Astrocyte of the cerebellum (primary cell): ENCODE measurements around the gene ZBED2.

Experiments used
- DNase-seq: peaks from one replicate; pipeline ENCODE4 v3.0.0-alpha.2; 2011; ENCODE audit warnings: low read depth
- H3K4me3 ChIP-seq: 2 replicates; pipeline ENCODE4 v1.5.1; 2011; ENCODE audit warnings: mild to moderate bottlenecking, low read depth, low read length, moderate library complexity
- in situ Hi-C: cut with HindIII; loops from 2 replicates; pipeline ENCODE4 v1.10.0; 2017; ENCODE audit warnings: low sequenced_read_pairs
- TF ChIP-seq, protein P1 (sequence below): IDR thresholded peaks from 2 replicates; pipeline ENCODE4 v1.5.1; 2012; ENCODE audit warnings: low read length, low read depth, moderate library complexity, mild to moderate bottlenecking; ENCODE audit errors: missing control alignments

Gene ZBED2

DNA sequence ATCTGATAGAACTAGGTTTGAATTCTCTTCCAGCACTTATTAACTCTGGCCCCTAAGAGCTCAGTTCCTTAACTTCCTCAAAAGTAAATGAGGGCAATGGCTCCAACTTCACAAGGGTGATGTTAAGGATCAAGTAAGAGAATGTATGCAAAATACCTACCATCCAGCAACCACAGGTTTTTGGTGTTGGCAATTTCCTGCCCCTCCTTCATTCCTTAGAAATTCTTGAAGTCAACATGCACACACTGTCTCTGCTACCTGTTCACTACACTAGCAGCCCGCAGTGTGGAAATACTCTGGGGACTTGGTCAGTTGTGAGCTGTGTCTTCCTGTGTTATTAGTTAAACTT lies 5.0 kb downstream of the ZBED2 start:
- TF ChIP-seq, protein P1, sequence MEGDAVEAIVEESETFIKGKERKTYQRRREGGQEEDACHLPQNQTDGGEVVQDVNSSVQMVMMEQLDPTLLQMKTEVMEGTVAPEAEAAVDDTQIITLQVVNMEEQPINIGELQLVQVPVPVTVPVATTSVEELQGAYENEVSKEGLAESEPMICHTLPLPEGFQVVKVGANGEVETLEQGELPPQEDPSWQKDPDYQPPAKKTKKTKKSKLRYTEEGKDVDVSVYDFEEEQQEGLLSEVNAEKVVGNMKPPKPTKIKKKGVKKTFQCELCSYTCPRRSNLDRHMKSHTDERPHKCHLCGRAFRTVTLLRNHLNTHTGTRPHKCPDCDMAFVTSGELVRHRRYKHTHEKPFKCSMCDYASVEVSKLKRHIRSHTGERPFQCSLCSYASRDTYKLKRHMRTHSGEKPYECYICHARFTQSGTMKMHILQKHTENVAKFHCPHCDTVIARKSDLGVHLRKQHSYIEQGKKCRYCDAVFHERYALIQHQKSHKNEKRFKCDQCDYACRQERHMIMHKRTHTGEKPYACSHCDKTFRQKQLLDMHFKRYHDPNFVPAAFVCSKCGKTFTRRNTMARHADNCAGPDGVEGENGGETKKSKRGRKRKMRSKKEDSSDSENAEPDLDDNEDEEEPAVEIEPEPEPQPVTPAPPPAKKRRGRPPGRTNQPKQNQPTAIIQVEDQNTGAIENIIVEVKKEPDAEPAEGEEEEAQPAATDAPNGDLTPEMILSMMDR: no peak
- H3K4me3 ChIP-seq: no peak overlapping the region
- in situ Hi-C loops: no loop called here
- DNase-seq: no peak

DNA sequence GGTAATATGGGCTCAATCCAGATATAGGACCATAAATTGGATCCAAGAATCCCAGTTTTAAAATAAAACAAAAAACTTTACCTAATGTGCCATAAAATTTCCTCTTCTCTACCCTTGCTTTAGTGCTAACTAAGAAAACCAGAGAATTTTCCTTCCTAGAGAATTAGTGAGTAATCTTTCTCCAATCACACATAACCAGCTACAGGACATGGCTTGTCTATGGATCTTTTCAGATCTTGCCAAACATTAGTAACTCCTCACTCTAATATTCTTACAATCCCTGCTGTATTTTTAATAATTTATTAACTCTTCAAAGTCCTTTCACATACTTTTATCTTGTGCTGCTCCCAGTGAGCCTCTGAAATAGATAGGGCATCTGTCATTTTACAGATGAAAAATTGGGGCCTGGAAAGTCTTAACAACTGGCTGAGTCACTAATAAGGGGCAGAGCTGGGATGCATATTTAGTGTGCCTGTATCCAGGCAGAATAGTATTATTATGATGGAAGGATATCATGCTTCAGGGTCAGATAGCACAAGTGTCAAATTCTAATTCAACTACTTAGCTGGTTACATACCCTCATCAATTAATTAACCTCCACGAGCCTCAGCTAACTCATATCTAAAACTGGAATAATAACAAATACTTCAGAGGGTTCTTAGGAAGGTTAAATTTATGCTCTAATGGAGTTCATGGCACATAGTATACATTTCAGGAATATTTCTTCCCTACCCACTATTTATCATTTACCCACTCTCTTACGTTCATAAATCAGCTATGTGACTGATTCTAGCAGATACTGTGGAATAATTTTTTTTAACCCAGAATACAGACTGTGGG lies 5.6 kb downstream of the ZBED2 start:
- DNase-seq: no peak
- TF ChIP-seq, protein P1: no peak

DNA sequence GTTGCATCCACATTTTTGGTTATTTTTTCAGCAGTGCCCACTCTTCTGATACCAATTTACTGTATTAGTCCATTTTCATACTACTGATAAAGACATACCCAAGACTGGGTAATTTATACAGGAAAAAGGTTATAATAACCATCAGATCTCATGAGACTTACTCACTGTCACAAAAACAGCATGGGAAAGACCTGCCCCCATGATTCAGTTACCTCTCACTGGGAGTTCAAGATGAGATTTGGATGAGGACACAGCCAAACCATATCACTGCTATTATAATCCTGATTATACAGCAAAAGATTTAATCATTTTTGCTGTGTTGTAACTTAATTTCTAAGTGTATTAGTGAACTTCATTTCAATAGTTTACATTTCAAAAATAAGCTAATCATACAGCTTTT lies 6.6 kb downstream of the ZBED2 start:
- TF ChIP-seq, protein P1: no peak
- no peak for DNase-seq
- in situ Hi-C loops: no loop called here
- H3K4me3 ChIP-seq: no peak overlapping the region

More for the DNA sequence above, 5.6 kb downstream of the ZBED2 start:
- in situ Hi-C loops: no loop called here
- H3K4me3 ChIP-seq: no peak overlapping the region

DNA sequence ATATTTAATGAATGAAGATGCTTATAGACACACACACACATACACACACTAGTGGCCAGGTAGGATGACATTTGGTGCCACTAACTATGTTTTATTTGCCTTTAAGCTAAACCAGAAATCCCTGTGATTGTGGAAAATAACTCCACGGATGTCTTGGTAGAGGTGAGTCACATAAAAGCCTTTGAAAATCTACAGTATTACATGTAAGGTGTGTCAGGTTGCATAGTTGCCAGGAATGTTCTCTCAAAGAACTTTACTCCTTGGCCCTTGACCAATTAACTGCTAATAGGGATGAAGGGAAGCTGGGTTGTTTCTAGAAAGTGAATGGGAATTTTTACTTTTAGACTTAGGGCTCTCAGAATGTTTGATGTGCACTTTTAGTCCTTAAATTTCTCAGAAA lies 9.9 kb downstream of the ZBED2 start:
- TF ChIP-seq, protein P1: no peak
- H3K4me3 ChIP-seq: no peak overlapping the region
- in situ Hi-C loops: no loop called here
- DNase-seq: peak; percentile 27

DNA sequence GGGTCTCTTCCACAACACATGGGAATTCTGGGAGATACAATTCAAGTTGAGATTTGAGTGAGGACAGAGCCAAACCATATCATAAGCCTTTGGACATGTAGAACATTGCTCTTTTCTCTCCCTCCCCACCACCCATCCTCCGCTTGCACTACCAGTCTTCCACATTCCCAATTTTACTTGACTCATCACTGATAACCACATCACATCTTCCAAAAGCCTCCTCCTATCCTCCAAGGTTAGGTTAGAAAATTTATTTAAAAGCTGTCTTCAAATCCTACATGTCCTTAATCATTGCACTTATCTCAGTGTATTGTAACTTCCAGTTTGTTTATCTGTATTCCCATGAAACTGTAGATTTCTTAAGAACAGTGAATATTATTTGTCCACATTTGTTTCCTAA lies 10.4 kb downstream of the ZBED2 start:
- in situ Hi-C loops: no loop called here
- no peak for DNase-seq
- H3K4me3 ChIP-seq: no peak overlapping the region
- TF ChIP-seq, protein P1: no peak

DNA sequence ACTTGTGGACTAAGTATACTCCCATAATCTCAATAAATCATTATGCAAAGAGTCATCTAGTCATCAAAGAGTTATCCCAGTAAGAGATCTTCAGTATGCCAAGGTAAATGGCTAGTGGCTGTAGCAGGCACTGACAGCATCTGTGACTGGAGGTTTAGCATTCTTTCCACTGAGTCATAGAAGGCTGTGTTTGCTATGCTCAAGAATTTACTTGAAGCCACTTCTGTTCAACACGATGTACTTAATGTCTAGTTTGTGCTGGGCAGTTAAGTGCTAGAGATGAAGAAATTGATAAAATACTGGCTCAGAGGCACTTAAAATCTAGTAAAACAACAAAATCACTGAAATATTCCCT lies 13.0 kb downstream of the ZBED2 start:
- in situ Hi-C loops: no loop called here
- TF ChIP-seq, protein P1: no peak
- H3K4me3 ChIP-seq: no peak overlapping the region
- DNase-seq: peak; percentile 60
